Progenitor cell of endocrine pancreas (in vitro differentiated cells): ENCODE measurements around the gene CTNND1. TPM values are rescaled to one million over a fixed set of nuclear protein-coding genes. Genes with fewer than 3 reads are reported as not detected.
A peak's percentile ranks its signal among the peaks of the same experiment; 100 is the strongest.

Source experiments
- DNase-seq: peaks from one replicate; pipeline ENCODE4 v3.0.0; 2021; ENCODE audit warnings: low spot score; ENCODE audit not compliant: unreplicated experiment
- H3K27ac Mint-ChIP-seq: 2 replicates; pipeline ENCODE4 v1.8.0; 2021; ENCODE audit warnings: mild to moderate bottlenecking, moderate library complexity, mixed read lengths
- H3K27me3 Mint-ChIP-seq: 2 replicates; pipeline ENCODE4 v1.8.0; 2021; ENCODE audit warnings: mixed read lengths
- H3K36me3 Mint-ChIP-seq: 2 replicates; pipeline ENCODE4 v1.8.0; 2022; ENCODE audit warnings: mixed read lengths; ENCODE audit not compliant: insufficient read depth
- H3K4me1 Mint-ChIP-seq: 2 replicates; pipeline ENCODE4 v1.8.0; 2021; ENCODE audit warnings: low read depth, mixed read lengths
- H3K4me3 Mint-ChIP-seq: 2 replicates; pipeline ENCODE4 v1.8.0; 2021; ENCODE audit warnings: low read depth, mild to moderate bottlenecking, moderate library complexity, mixed read lengths
- H3K9me3 Mint-ChIP-seq: 2 replicates; pipeline ENCODE4 v1.8.0; 2021; ENCODE audit warnings: low read depth, mixed read lengths
- total RNA-seq: library from RNA; stranded (reverse); gene quantifications from 2 replicates; pipeline ENCODE4 v1.2.1, GENCODE V29; 2021
- TF ChIP-seq, protein P1 (sequence below): fragments of 200-600 bp; sonication (generic); IDR thresholded peaks from one replicate; pipeline ENCODE4 v1.5.0; 2021; ENCODE audit warnings: antibody characterized with exemption, mild to moderate bottlenecking; ENCODE audit not compliant: unreplicated experiment

CTNND1 gene
- total RNA-seq, 1 donor from 2014 or later, result 367 TPM

DNA sequence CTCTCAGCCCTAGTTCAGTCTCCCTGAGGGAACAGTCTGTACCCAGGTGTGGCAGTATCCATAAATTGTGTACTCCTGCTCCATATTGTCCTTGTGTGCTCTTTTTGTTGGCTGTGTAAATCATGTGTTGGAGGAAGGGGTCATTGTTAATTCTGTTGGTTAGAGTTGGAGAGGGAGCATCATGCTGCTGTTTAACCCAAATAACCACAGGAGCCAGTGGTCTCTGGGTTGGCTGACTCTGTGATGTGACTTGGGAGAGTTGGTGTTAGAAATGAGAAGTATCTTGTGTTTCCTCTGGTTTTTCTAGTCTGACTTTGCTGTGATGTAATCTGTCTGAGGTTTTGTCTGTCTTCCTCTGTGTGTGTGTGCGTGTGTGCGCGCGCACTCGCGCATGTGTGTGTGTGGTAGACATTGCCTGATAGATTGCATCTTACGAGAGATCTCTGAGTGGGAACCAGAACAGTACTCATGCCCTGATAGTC lies 30.5 kb downstream of the CTNND1 start:
- TF ChIP-seq, protein P1, sequence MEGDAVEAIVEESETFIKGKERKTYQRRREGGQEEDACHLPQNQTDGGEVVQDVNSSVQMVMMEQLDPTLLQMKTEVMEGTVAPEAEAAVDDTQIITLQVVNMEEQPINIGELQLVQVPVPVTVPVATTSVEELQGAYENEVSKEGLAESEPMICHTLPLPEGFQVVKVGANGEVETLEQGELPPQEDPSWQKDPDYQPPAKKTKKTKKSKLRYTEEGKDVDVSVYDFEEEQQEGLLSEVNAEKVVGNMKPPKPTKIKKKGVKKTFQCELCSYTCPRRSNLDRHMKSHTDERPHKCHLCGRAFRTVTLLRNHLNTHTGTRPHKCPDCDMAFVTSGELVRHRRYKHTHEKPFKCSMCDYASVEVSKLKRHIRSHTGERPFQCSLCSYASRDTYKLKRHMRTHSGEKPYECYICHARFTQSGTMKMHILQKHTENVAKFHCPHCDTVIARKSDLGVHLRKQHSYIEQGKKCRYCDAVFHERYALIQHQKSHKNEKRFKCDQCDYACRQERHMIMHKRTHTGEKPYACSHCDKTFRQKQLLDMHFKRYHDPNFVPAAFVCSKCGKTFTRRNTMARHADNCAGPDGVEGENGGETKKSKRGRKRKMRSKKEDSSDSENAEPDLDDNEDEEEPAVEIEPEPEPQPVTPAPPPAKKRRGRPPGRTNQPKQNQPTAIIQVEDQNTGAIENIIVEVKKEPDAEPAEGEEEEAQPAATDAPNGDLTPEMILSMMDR, result no peak
- peaks cover 40% of the 10 kb centered on the region for H3K4me1 Mint-ChIP-seq
- H3K36me3 Mint-ChIP-seq, result peaks cover 48% of the 10 kb centered on the region
- H3K27ac Mint-ChIP-seq, result peak overlapping the region; percentile 51
- no peaks in the 10 kb centered on the region for H3K9me3 Mint-ChIP-seq
- no peak for DNase-seq
- H3K4me3 Mint-ChIP-seq, result no peak overlapping the region
- H3K27me3 Mint-ChIP-seq, result no peaks in the 10 kb centered on the region

DNA sequence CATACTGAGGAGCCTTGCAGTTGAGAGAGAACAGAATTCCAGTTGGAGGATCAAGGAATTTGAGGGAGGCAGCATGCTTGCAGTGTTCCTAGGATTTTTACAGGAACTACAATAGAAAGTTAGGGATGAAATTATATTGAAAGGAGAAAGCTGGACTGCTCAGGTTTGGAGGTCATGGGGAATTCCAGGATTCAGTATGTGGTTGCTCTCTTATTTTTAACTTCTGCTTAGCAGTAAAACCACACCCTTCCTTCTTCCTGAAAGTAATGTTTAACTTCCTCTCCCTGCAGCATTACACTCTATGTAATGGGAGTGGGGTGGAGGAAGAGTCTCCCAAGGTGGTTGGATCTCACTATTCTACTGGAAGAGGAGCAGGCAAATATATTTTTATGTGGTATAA lies 31.3 kb downstream of the CTNND1 start:
- TF ChIP-seq, protein P1, result no peak
- Mint-ChIP-seq H3K27me3 (no peaks in the 10 kb centered on the region), H3K4me1 (peaks cover 35% of the 10 kb centered on the region), H3K9me3 (no peaks in the 10 kb centered on the region), H3K36me3 (peaks cover 50% of the 10 kb centered on the region), H3K4me3 (no peak overlapping the region), H3K27ac (peak overlapping the region; percentile 62)
- DNase-seq, result no peak

DNA sequence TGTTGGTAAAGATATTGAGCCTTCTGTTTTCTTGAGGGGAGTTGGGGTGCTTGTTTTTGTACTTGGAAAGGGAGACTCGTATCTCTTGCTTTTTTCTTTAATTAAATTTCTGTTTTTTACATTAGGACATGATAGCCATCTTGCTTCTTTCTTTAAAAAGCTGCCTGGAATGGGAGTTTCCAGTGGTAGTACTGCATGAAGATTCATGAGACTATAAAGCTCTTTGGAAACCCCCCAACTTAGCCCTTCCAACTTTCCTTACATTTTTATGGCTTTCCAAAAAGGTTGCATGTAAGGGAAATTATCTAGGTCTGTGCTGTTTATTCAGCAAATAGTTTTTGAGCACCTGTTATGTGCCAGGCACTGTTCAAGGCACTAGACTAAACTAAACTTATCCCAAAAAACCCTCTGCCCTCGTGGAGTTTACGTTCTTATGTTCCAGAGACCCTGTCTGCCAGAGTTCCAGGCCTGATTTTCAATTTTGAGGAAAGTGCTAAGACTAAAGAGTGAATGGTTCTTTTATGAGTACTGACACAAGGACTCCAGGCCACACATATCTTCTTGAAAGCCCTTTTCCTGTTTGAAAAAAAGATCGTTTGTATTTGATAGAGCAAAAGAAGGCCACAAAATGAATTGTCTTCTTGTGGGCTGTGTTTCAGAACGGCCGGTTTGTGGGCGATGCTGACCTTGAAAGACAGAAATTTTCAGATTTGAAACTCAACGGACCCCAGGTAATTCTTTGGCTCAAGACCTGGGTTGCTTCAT lies 31.9 kb downstream of the CTNND1 start:
- Mint-ChIP-seq H3K36me3 (peaks cover 50% of the 10 kb centered on the region), H3K27me3 (no peaks in the 10 kb centered on the region), H3K27ac (peak overlapping the region; percentile 62), H3K4me1 (peaks cover 33% of the 10 kb centered on the region), H3K4me3 (no peak overlapping the region), H3K9me3 (no peaks in the 10 kb centered on the region)
- DNase-seq, result no peak
- TF ChIP-seq, protein P1, result no peak

DNA sequence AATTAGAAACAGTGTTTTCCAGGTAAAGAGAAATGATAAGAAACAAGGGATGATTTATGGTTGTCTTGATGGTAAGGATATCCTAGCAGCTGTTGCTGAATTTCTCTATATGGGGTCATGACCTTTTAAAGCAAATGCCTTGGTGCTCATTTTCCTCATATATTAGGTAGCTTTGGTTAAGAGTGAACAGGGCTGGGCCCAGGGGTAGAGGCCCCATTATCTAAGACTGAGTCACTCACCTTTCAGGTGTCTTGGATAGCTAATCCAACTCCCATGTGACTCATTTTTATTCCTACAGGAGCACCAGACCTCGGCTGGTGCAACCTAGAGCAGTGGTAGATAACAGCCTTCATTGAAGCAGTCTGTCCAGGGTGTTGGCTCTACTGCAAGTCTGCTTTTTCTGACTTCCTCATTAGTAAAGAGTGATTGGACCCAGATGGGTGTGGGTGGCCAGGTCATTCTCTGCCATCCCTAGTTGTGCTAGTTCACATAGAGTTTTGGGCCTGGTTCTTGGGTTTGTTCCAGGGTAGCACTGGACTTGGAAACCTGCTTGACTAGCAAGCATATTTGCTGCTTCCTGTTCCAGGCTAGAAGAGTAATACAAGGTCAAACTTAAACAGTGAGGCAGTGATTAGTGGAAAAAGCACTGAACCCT lies 37.4 kb downstream of the CTNND1 start:
- Mint-ChIP-seq H3K4me3 (no peak overlapping the region), H3K36me3 (peaks cover 44% of the 10 kb centered on the region), H3K27me3 (no peaks in the 10 kb centered on the region), H3K4me1 (peaks cover 26% of the 10 kb centered on the region), H3K9me3 (no peaks in the 10 kb centered on the region), H3K27ac (peak overlapping the region; percentile 89)
- DNase-seq, result no peak
- TF ChIP-seq, protein P1, result no peak

DNA sequence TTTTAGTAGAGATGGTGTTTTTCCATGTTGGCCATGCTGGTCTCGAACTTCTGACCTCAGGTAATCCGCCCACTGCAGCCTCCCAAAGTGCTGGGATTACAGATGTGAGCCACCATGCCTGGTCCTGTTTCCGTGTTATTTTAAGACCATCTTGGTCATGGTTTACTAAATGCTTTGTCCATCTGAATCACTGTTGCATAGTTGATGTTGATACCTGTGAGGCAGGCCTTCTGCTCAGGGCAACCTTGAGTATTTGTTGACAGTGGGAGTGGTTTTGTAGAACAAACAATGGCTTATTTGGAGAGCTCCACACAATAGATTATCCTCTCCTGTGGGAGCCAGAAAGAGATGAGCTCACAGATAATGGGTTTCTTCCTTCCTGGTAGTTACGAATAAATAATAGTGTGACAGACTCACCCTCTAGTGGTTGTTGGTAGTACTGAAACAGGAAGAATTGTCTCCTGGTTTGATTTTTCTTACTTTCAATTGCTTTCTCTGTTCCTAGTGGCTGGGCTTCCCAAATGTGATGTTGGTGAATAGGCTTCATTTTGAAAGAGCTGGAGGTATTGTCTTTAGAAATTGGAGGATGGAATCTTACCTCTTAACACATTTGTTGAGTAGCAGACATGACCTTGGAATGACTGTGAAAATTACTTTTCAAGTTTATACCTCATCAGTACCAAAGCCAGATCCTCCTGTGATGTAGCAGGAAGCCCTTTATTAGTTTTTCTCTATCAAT lies 39.0 kb downstream of the CTNND1 start:
- Mint-ChIP-seq H3K9me3 (no peaks in the 10 kb centered on the region), H3K27me3 (no peaks in the 10 kb centered on the region), H3K4me3 (peak overlapping the region; percentile 23), H3K36me3 (peaks cover 45% of the 10 kb centered on the region), H3K27ac (peak overlapping the region; percentile 95), H3K4me1 (peaks cover 26% of the 10 kb centered on the region)
- TF ChIP-seq, protein P1, result peak; percentile 89
- no peak for DNase-seq
